ENCODE results near the gene BEGAIN. TPM values are rescaled to one million over a fixed set of nuclear protein-coding genes. Genes with fewer than 3 reads are reported as not detected.

The BEGAIN gene
- 0.21 and 0.23 TPM in 2 replicates for total RNA-seq

GRCh38 chr14:100587086-100587762, at the start of gene BEGAIN:
BEGAIN (minus strand) TSS chr14:100587417; CDS start chr14:100587290, 127 bp downstream.

Other genes with a start within 250 kb of the BEGAIN start
- 4.2 and 7.0 TPM in 2 replicates for gene WDR25, start 210.9 kb downstream of the BEGAIN start, total RNA-seq
- gene DLK1, start 139.5 kb upstream of the BEGAIN start, total RNA-seq: not detected in 2 replicates
- gene MEG3, start 238.7 kb upstream of the BEGAIN start, total RNA-seq: 41.2 and 49.7 TPM in 2 replicates

Data from airway epithelial cell (primary cell).